GM18519 (cell line): ENCODE results near the gene POU2F1.
"Not testable (repeated sequence)": the region's sequence is repeated elsewhere in the genome, so short reads cannot be mapped to it uniquely, and the experiment has no call there.

ENCODE experiments used
- ATAC-seq: cut with Tn5 transposase; IDR thresholded peaks from one replicate; pipeline ENCODE4 v1.9.1; 2021; ENCODE audit warnings: mild to moderate bottlenecking, moderate library complexity; ENCODE audit not compliant: unreplicated experiment, low FRiP score

Gene POU2F1

GRCh38 chr1:167202049-167202448 lies 18.6 kb upstream of the POU2F1 start:
- ATAC-seq = no peak

GRCh38 chr1:167205306-167206050 lies 15.2 kb upstream of the POU2F1 start:
- ATAC-seq = not testable (repeated sequence)

GRCh38 chr1:167206166-167206835 lies 14.4 kb upstream of the POU2F1 start:
- no peak for ATAC-seq

GRCh38 chr1:167207940-167208623 lies 12.6 kb upstream of the POU2F1 start:
- ATAC-seq = no peak

- no peak for ATAC-seq
These were observed 12.1 kb upstream of the POU2F1 start for GRCh38 chr1:167208624-167208976.

- no peak for ATAC-seq
These were observed 11.6 kb upstream of the POU2F1 start for GRCh38 chr1:167209044-167209443.

GRCh38 chr1:167210966-167211674 lies 9.6 kb upstream of the POU2F1 start:
- no peak for ATAC-seq

GRCh38 chr1:167212025-167212424 lies 8.7 kb upstream of the POU2F1 start:
- ATAC-seq = no peak

GRCh38 chr1:167216809-167217208 lies 3.9 kb upstream of the POU2F1 start:
- ATAC-seq = no peak

- ATAC-seq = no peak
These were observed 1.5 kb upstream of the POU2F1 start for GRCh38 chr1:167219194-167219593.

GRCh38 chr1:167219646-167220536 lies 795 bp upstream of the POU2F1 start:
- ATAC-seq = peak; percentile 28

- ATAC-seq = peak; percentile 2
These were observed 546 bp downstream of the POU2F1 start for GRCh38 chr1:167221126-167221737.

GRCh38 chr1:167221738-167222610 lies 1.3 kb downstream of the POU2F1 start:
- peak; percentile 38 for ATAC-seq

- no peak for ATAC-seq
These were observed 2.7 kb downstream of the POU2F1 start for GRCh38 chr1:167223144-167224103.

GRCh38 chr1:167224734-167225235 lies 4.1 kb downstream of the POU2F1 start:
- not testable (repeated sequence) for ATAC-seq

GRCh38 chr1:167225920-167226319 lies 5.2 kb downstream of the POU2F1 start:
- no peak for ATAC-seq

GRCh38 chr1:167227934-167228378 lies 7.3 kb downstream of the POU2F1 start:
- ATAC-seq = no peak
